Esophagus squamous epithelium (tissue), 5 donors: ENCODE results near the gene DNAJC7. TPM values are rescaled to one million over a fixed set of nuclear protein-coding genes. Genes with fewer than 3 reads are reported as not detected.

Experiments used
- DNase-seq: peaks from one replicate; lab custom pipeline; 2025; lab: John Stamatoyannopoulos, UW
- H3K27ac ChIP-seq, 4 donors: fragments of 200-600 bp; sonication (generic); one replicate each; pipeline ENCODE4 v1.5.1; 2016 to 2019; ENCODE audit warnings: mild to moderate bottlenecking in 1 of 4
- H3K27me3 ChIP-seq, 4 donors: fragments of 200-600 bp; sonication (generic); 1 replicate in 3 of 4; 2 replicates in 1 of 4; pipeline versions ENCODE4 v1.5.1 to v1.6.0; 2017 to 2021; ENCODE audit warnings: antibody characterized with exemption in 1 of 4
- H3K36me3 ChIP-seq, 3 donors: fragments of 200-600 bp; sonication (generic); one replicate each; pipeline ENCODE4 v1.5.1; 2016 to 2019
- H3K4me1 ChIP-seq, 3 donors: fragments of 200-600 bp; sonication (generic); one replicate each; pipeline ENCODE4 v1.5.1; 2017 to 2019
- H3K4me3 ChIP-seq, 4 donors: fragments of 200-600 bp; sonication (generic); 1 replicate in 3 of 4; 2 replicates in 1 of 4; pipeline ENCODE4 v1.5.1; 2016 to 2019; ENCODE audit warnings: mild to moderate bottlenecking in 2 of 4, moderate library complexity in 1 of 4
- H3K9me3 ChIP-seq, 3 donors: fragments of 200-600 bp; sonication (generic); one replicate each; pipeline ENCODE4 v1.5.1; 2016 to 2019
- CTCF ChIP-seq, 6 experiments: fragments of 450-650 bp in 4 of 6; fragments of 200-600 bp in 2 of 6; sonication (generic) in 2 of 6; IDR thresholded peaks; one replicate each; pipeline ENCODE4 v1.5.1; 2016 to 2019; ENCODE audit warnings: antibody characterized with exemption in 6 of 6, mild to moderate bottlenecking in 4 of 6, moderate library complexity in 4 of 6
- POLR2A ChIP-seq, 4 donors: fragments of 450-650 bp; IDR thresholded peaks; one replicate each; pipeline ENCODE4 v1.6.1; 2017; ENCODE audit warnings: antibody characterized with exemption in 4 of 4, mild to moderate bottlenecking in 4 of 4, moderate library complexity in 3 of 4
- WGBS, 2 donors: methylation state at CpG; one replicate each; pipeline ENCODE4 v1.1.5; 2018; 5-methylcytosine and 5-hydroxymethylcytosine counted together
- intact Hi-C: fragments of 100-400 bp; cut with DNase I; formaldehyde crosslinking; loops from one replicate; pipeline ENCODE4 v1.15.0; 2022
- total RNA-seq, 4 donors: library from RNA; depleted of rRNA; stranded (reverse); fragments of >200 nt; gene quantifications; one replicate each; pipeline ENCODE4 v1.1.0, GENCODE V29; 2016
- donor health status: DM: yes; HTN: yes; CAD: no.

DNAJC7 gene
- total RNA-seq, 4 donors from 2014 or later: 42.6 to 82.0 (median 67.2) TPM

DNA sequence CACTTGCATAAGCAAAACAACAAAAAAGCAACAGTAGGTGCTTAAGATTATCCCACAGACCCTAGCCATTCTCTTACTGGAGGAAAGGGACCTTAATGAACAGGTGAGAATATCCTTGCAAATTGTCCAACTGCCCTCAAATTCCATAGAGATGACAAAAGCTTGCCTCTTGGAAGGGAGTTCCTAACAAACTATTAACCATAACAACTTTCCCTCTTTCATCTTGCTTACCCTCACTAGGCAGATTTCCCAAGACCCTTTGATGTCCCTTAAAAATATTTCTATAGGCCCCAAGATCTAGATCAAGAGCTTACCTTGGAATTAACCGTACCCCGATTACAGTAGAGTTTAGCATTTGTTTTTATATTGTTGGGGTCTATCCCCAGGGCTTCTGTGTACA, 28.8 kb downstream of the DNAJC7 start:
- WGBS, 2 donors: 90 to 93% methylated on average over 2 of the region's 2 CpGs
- intact Hi-C loops: no loop called here
- H3K36me3 ChIP-seq: peaks cover 14 to 100% (median 42%) of the 10 kb centered on the region in 3 donors

DNA sequence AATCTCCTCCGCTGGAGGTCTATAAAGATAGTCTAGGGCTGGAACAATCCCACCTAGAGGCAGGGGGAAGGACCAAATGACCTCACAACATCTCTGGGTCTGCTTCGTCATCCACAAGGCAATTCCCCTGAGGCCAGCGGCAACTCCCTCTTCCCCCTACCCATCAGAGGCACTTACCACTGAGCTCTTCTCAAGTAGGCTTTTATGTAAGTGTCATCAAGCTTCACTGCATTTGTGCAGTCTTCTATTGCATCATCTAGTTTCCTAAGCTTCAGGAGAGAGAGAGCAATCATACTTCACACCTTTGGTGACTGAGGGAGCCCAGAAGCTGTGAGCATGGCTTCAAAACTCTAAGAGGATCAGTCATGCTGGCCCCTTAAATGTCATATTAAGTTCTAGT, 29.6 kb downstream of the DNAJC7 start:
- WGBS, 2 donors: 75 to 90% methylated on average over 1 to 3 of the region's 3 CpGs
- no peak overlapping the region for H3K4me3 ChIP-seq
- H3K36me3 ChIP-seq: peaks cover 14 to 100% (median 41%) of the 10 kb centered on the region in 3 donors
- TF ChIP-seq POLR2A (IDR thresholded peaks at IDR 0.05): no peak
- TF ChIP-seq CTCF (IDR thresholded peaks at IDR 0.05): no peak
- H3K9me3 ChIP-seq: no peaks in the 10 kb centered on the region
- peaks cover 0 to 27% (median under 1%) of the 10 kb centered on the region in 3 donors for H3K4me1 ChIP-seq
- no peaks in the 10 kb centered on the region for H3K27me3 ChIP-seq
- intact Hi-C loops: no loop called here
- no peak overlapping the region for H3K27ac ChIP-seq
- DNase-seq: no peak

More for the DNA sequence above, 28.8 kb downstream of the DNAJC7 start:
- DNase-seq: no peak
- H3K9me3 ChIP-seq: no peaks in the 10 kb centered on the region
- peaks cover 0 to 20% (median 0%) of the 10 kb centered on the region in 3 donors for H3K4me1 ChIP-seq
- H3K4me3 ChIP-seq: no peak overlapping the region
- no peaks in the 10 kb centered on the region for H3K27me3 ChIP-seq
- no peak overlapping the region for H3K27ac ChIP-seq
- TF ChIP-seq POLR2A (IDR thresholded peaks at IDR 0.05) (no peak), CTCF (IDR thresholded peaks at IDR 0.05) (no peak)

DNA sequence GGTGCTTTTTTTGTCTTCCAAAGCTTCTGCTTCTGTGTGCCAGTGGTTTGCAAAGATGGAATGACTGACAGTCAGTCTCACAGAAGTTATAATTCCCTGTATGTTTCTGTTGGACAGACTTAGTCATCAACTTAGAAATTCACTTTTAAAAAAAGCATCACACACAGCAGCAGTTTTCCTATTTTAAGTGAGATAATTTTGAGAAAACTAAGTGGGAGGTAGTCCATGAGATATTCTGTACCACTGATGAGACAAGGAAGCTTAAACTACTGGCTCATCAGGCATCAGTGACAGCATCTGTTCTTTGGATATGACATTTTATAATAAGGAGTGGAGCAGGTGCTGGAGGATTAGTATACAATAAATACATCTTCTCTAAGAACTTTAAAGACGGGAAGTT, 30.6 kb downstream of the DNAJC7 start:
- no peak for DNase-seq
- Histone ChIP-seq H3K9me3 (no peaks in the 10 kb centered on the region), H3K36me3 (peaks cover 16 to 100% (median 42%) of the 10 kb centered on the region in 3 donors), H3K4me1 (peaks cover 0 to 32% (median 10%) of the 10 kb centered on the region in 3 donors), H3K27me3 (no peaks in the 10 kb centered on the region), H3K4me3 (no peak overlapping the region), H3K27ac (no peak overlapping the region)
- 82 to 86% methylated on average over 1 of the region's 1 CpG for WGBS, 2 donors
- no peak for TF ChIP-seq POLR2A (IDR thresholded peaks at IDR 0.05)
- no peak for TF ChIP-seq CTCF (IDR thresholded peaks at IDR 0.05)
- intact Hi-C loops: no loop called here

DNA sequence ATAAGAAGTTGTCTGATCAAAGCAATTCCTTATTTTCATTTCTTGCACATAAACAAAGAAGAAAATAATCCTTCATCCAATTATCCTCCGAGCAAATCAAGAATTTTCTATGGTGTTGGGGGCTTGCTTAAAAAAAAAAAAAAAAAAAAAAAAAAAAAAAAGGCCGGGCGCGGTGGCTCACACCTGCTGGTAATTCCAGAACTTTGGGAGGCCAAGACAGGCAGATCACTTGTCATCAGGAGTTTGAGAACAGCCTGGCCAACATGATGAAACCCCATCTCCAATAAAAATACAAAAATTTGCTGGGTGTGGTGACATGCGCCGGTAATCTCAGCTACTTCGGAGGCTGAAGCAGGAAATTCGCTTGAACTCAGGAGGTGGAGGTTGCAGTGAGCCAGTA, 31.3 kb downstream of the DNAJC7 start:
- H3K27ac ChIP-seq: no peak overlapping the region
- H3K4me3 ChIP-seq: no peak overlapping the region
- TF ChIP-seq POLR2A (IDR thresholded peaks at IDR 0.05): no peak
- TF ChIP-seq CTCF (IDR thresholded peaks at IDR 0.05): no peak
- peaks cover 16 to 100% (median 47%) of the 10 kb centered on the region in 3 donors for H3K36me3 ChIP-seq
- intact Hi-C loops: no loop called here
- no peaks in the 10 kb centered on the region for H3K9me3 ChIP-seq
- 94 to 97% methylated on average over 4 of the region's 8 CpGs for WGBS, 2 donors
- no peak for DNase-seq
- no peaks in the 10 kb centered on the region for H3K27me3 ChIP-seq
- H3K4me1 ChIP-seq: peaks cover 0 to 32% (median 10%) of the 10 kb centered on the region in 3 donors

DNA sequence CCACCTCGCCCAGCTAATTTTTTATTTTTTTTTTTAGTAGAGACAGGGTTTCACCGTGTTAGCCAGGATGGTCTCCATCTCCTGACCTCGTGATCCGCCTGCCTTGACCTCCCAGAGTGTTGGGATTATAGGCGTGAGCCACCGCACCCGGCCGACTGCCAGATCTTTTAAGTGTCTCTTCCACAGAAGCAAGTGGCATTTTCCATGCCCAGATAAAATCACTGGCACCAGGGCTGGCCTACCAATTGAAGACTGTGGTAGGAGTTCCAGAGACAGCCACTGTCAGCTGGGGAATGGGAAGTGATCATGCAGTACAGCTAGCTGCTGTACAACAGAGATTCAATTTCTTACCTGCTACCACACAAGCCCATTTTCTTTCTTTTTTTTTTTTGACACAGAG, 32.8 kb downstream of the DNAJC7 start:
- TF ChIP-seq CTCF (IDR thresholded peaks at IDR 0.05): no peak
- TF ChIP-seq POLR2A (IDR thresholded peaks at IDR 0.05): no peak
- Histone ChIP-seq H3K4me1 (peaks cover 0 to 25% (median 10%) of the 10 kb centered on the region in 3 donors), H3K36me3 (peaks cover 14 to 99% (median 47%) of the 10 kb centered on the region in 3 donors), H3K9me3 (no peaks in the 10 kb centered on the region), H3K27ac (no peak overlapping the region), H3K4me3 (no peak overlapping the region), H3K27me3 (no peaks in the 10 kb centered on the region)
- intact Hi-C loops: no loop called here
- no peak for DNase-seq
- WGBS, 2 donors: 97 to 98% methylated on average over 6 to 7 of the region's 8 CpGs
